ENCODE data around the gene CLDN10. TPM values are rescaled to one million over a fixed set of nuclear protein-coding genes. Genes with fewer than 3 reads are reported as not detected.

CLDN10 gene
- total RNA-seq, 1 donor from 2014 or later: not detected

DNA sequence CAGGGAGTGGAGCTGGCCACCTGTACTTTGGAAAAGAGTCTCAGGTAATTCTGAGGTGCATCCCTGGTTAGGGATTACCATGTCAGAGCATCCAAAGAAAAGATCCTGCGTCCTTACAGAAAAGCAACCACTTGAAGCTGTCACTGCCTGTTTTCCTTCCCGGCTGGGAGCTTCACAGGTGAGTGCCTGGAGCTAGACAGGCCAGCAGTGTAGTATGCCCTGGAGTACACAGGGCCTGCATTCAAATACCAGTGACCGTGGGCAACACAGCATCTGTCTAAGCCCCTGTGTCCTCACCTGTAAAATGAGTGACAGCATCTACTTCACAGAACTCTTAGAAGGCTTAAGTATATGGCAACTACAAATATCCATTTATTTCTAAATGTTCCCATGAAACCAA lies 63.0 kb downstream of the CLDN10 start:
- Mint-ChIP-seq H3K36me3 (ENCODE audit: low read depth) (no peaks in the 10 kb centered on the region), H3K4me3 (no peak overlapping the region), H3K27me3 (peaks cover 11% of the 10 kb centered on the region), H3K27ac (no peak overlapping the region), H3K4me1 (no peaks in the 10 kb centered on the region), H3K9me3 (no peaks in the 10 kb centered on the region)
- intact Hi-C loops (cut with micrococcal nuclease): no loop called here
- DNase-seq (no peak), ATAC-seq (ENCODE audit: low read depth) (no peak)
- CTCF ChIA-PET: interaction anchor here (1.5 kb wide), 1 partner anchor 8 kb away, joined by 4 read pairs; no protein-coding TSS in a partner anchor
- TF ChIP-seq, protein P1, sequence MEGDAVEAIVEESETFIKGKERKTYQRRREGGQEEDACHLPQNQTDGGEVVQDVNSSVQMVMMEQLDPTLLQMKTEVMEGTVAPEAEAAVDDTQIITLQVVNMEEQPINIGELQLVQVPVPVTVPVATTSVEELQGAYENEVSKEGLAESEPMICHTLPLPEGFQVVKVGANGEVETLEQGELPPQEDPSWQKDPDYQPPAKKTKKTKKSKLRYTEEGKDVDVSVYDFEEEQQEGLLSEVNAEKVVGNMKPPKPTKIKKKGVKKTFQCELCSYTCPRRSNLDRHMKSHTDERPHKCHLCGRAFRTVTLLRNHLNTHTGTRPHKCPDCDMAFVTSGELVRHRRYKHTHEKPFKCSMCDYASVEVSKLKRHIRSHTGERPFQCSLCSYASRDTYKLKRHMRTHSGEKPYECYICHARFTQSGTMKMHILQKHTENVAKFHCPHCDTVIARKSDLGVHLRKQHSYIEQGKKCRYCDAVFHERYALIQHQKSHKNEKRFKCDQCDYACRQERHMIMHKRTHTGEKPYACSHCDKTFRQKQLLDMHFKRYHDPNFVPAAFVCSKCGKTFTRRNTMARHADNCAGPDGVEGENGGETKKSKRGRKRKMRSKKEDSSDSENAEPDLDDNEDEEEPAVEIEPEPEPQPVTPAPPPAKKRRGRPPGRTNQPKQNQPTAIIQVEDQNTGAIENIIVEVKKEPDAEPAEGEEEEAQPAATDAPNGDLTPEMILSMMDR (IDR thresholded peaks at IDR 0.05): no peak
- POLR2A ChIA-PET: no interaction called here

DNA sequence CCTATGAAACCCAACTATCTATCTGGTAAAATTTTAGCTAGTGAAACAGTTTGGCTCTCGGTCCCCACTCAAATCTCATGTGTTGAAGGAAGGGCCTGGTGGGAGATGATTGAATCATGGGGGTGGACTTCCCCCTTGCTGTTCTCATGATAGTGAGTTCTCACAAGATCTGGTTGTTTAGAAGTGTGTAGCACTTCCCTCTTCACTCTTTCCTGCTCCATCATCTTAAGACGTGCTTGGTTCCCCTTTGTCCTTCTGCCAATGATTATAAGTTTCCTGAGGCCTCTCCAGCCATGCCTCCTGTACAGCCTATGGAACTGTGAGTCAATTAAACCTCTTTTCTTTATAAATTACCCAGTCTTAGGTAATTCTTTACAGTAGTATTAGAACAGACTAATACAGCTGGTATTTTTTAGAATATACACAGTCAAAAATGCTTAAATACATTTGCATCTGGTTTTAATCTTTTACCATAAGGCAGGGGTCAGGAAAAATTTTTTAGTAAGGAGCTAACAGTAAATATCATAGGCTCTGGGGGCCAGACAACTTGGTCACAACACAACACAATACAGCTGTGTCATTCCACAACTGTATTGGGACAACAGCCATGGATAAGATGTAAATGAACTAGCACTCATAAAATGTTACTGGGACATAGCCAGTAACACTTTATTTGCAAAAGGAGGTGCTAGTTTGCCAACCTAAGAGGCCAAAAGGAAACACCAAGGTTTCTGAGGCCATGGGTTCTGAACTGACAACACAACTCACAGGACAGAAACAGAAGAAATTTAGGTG lies 67.7 kb downstream of the CLDN10 start:
- Mint-ChIP-seq H3K27me3 (peaks cover 11% of the 10 kb centered on the region), H3K4me1 (no peaks in the 10 kb centered on the region), H3K9me3 (no peaks in the 10 kb centered on the region), H3K4me3 (no peak overlapping the region), H3K27ac (no peak overlapping the region), H3K36me3 (ENCODE audit: low read depth) (no peaks in the 10 kb centered on the region)
- ATAC-seq (ENCODE audit: low read depth) (no peak), DNase-seq (no peak)
- TF ChIP-seq, protein P1 (IDR thresholded peaks at IDR 0.05): no peak
- POLR2A ChIA-PET: no interaction called here
- intact Hi-C loops (cut with micrococcal nuclease): loop anchor here (10.0 kb wide), 1 partner anchor 1335 kb away; no protein-coding TSS in a partner anchor
- CTCF ChIA-PET: interaction anchor here (1.0 to 7.5 kb wide), 2 partner anchors 214 kb away, joined by 5 to 127 read pairs; no protein-coding TSS in a partner anchor

DNA sequence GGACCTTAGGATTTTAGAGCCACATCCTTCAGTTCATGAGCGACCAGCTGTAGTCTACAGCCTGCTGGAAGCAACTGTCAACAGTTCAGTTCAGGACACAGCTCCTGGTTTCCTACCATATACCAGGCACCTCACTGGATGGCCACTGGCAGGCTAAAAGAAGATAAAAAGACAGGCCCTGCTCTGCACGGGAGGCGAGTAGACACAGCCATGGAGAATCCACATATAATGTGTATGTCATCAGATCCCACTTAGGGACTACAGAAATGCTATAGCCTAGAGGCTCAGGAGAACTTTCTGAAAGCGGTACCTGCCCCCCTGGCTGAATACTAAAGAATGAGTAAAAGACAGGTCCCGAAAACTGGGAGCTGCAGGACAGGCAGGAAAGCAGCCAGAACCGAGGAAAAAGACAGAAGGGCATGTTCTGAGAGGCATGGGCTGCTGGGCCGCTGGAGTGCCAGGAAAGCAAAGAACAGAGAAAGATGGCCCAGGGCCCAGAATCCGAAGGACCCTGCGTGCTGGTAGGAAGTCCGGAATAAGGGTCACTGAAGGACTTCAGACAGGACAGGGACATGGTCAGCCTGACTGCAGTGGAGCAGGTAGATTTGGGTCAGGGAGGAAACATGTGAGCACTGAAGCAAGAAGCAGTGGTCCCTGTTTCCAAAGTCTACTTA lies 68.4 kb downstream of the CLDN10 start:
- Mint-ChIP-seq H3K4me1 (no peaks in the 10 kb centered on the region), H3K36me3 (ENCODE audit: low read depth) (no peaks in the 10 kb centered on the region), H3K27ac (no peak overlapping the region), H3K27me3 (peaks cover 15% of the 10 kb centered on the region), H3K9me3 (no peaks in the 10 kb centered on the region), H3K4me3 (no peak overlapping the region)
- TF ChIP-seq, protein P1 (IDR thresholded peaks at IDR 0.05): no peak
- ATAC-seq (ENCODE audit: low read depth): no peak
- DNase-seq: no peak
- intact Hi-C loops (cut with micrococcal nuclease): loop anchor here (10.0 kb wide), 1 partner anchor 1334 kb away; no protein-coding TSS in a partner anchor
- POLR2A ChIA-PET: no interaction called here
- CTCF ChIA-PET: interaction anchor here (7.5 kb wide), 1 partner anchor 213 kb away, joined by 127 read pairs; no protein-coding TSS in a partner anchor

DNA sequence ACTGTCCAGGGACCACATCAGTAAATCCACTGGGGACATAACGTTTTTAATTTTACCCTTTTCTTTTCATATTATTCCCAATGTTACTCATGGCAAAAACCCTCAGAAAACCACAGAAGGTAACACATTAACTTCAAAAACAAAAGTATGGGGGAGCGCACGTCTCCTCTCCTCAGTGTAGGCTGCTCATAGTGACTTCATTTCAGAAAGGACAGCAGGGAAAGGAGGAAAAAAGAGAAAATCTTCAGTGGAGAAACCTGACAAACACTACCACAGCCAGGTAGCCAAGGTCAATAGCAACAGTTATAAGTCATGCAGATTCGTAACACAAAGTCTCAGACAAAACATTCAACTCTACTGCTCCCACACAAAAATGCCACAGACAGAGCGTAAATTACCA lies 70.6 kb downstream of the CLDN10 start:
- intact Hi-C loops (cut with micrococcal nuclease): loop anchor here (10.0 kb wide), 1 partner anchor 1332 kb away; no protein-coding TSS in a partner anchor
- DNase-seq (no peak), ATAC-seq (ENCODE audit: low read depth) (no peak)
- no peaks in the 10 kb centered on the region for H3K36me3 Mint-ChIP-seq (ENCODE audit: low read depth)
- ChIA-PET POLR2A (no interaction called here), CTCF (interaction anchor here (1.4 to 7.5 kb wide), 2 partner anchors 9 to 211 kb away, joined by 3 to 127 read pairs; no protein-coding TSS in a partner anchor)
- H3K9me3 Mint-ChIP-seq: no peaks in the 10 kb centered on the region
- no peak overlapping the region for H3K4me3 Mint-ChIP-seq
- H3K27me3 Mint-ChIP-seq: peaks cover 11% of the 10 kb centered on the region
- no peaks in the 10 kb centered on the region for H3K4me1 Mint-ChIP-seq
- TF ChIP-seq, protein P1 (IDR thresholded peaks at IDR 0.05): no peak
- H3K27ac Mint-ChIP-seq: no peak overlapping the region

DNA sequence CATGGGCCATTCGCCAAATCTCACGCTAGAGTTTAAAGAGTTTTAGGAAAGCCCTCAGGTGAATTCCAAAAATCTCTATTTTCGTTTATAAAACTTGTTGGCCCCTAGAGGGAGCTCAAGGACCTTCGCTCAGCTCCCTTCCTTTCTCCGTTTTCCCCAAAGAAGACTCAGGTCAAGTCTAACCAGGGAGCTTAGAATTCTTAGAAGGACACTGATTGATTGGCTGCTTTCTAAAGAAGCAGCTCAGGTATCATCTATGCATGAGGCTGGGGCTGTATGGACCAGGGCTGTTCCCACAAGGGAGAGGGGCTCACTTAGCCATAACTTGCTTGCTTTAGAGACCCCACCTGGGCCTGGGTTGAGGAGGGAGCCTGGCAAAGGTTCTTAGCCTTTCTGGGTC lies 71.5 kb downstream of the CLDN10 start:
- ChIA-PET POLR2A (interaction anchor here (0.7 kb wide), 1 partner anchor 176 kb away, joined by 3 read pairs; no protein-coding TSS in a partner anchor), CTCF (interaction anchor here (0.9 to 7.5 kb wide), 9 partner anchors 9 to 356 kb away, joined by 3 to 127 read pairs (median 4); no protein-coding TSS in a partner anchor)
- Mint-ChIP-seq H3K36me3 (ENCODE audit: low read depth) (no peaks in the 10 kb centered on the region), H3K9me3 (no peaks in the 10 kb centered on the region), H3K4me3 (no peak overlapping the region), H3K27me3 (peaks cover 11% of the 10 kb centered on the region), H3K4me1 (no peaks in the 10 kb centered on the region), H3K27ac (no peak overlapping the region)
- DNase-seq: no peak
- no peak for ATAC-seq (ENCODE audit: low read depth)
- TF ChIP-seq, protein P1 (IDR thresholded peaks at IDR 0.05): no peak
- intact Hi-C loops (cut with micrococcal nuclease): loop anchor here (1.0 to 10.0 kb wide), 3 partner anchors 210 to 1331 kb away; no protein-coding TSS in a partner anchor

All from activated B cell treated with CpG ODN at 0.5 μM for 24 hours (primary cell).